ENCODE data around the gene RAB15.

RAB15 gene

GRCh38 chr14:64987438-64987767 is 15.3 kb upstream of the RAB15 start:
- no peak for DNase-seq

GRCh38 chr14:64986648-64987437 is 14.7 kb upstream of the RAB15 start, which contains the start of gene FNTB:
Gene FNTB (plus strand): TSS chr14:64986895. CDS start chr14:64986954, 59 bp downstream.
- peak; percentile 90 for DNase-seq

- peak; percentile 7 for DNase-seq
These were observed 11.5 kb upstream of the RAB15 start for GRCh38 chr14:64983439-64984310.

- DNase-seq, result no peak
These were observed 7.4 kb upstream of the RAB15 start for GRCh38 chr14:64979336-64980074.

- no peak for DNase-seq
These were observed 2.4 kb upstream of the RAB15 start for GRCh38 chr14:64974563-64974962.

- no peak for DNase-seq
These were observed 1.7 kb upstream of the RAB15 start for GRCh38 chr14:64973826-64974225.

GRCh38 chr14:64973026-64973442 is 898 bp upstream of the RAB15 start:
- DNase-seq, result no peak

GRCh38 chr14:64971491-64971942 is 619 bp downstream of the RAB15 start:
- DNase-seq, result no peak

- DNase-seq, result no peak
These were observed 1.2 kb downstream of the RAB15 start for GRCh38 chr14:64970776-64971477.

GRCh38 chr14:64970041-64970440 is 2.1 kb downstream of the RAB15 start:
- no peak for DNase-seq

GRCh38 chr14:64968651-64969050 is 3.5 kb downstream of the RAB15 start:
- DNase-seq, result no peak

- no peak for DNase-seq
These were observed 4.0 kb downstream of the RAB15 start for GRCh38 chr14:64968167-64968566.

- DNase-seq, result no peak
These were observed 5.2 kb downstream of the RAB15 start for GRCh38 chr14:64966976-64967375.

GRCh38 chr14:64965356-64966000 is 6.7 kb downstream of the RAB15 start:
- no peak for DNase-seq

- no peak for DNase-seq
These were observed 8.5 kb downstream of the RAB15 start for GRCh38 chr14:64963611-64964010.

GRCh38 chr14:64960762-64961276 is 11.3 kb downstream of the RAB15 start:
- DNase-seq, result peak; percentile 28

- DNase-seq, result no peak
These were observed 13.4 kb downstream of the RAB15 start for GRCh38 chr14:64958743-64959142.

GRCh38 chr14:64958201-64958600 is 13.9 kb downstream of the RAB15 start:
- DNase-seq, result no peak

- no peak for DNase-seq
These were observed 15.3 kb downstream of the RAB15 start for GRCh38 chr14:64956697-64957406.

- DNase-seq, result no peak
These were observed 16.8 kb downstream of the RAB15 start for GRCh38 chr14:64955297-64955696.

All from NCI-H1436 treated with DMSO at 0.1 percent for 48 hours (cell line).